Chondrocyte (in vitro differentiated cells): Measurements from ENCODE around the gene USP43. TPM values are rescaled to one million over a fixed set of nuclear protein-coding genes. Genes with fewer than 3 reads are reported as not detected.

Experiments
- DNase-seq: peaks from one replicate; pipeline ENCODE4 v3.0.0; 2021; ENCODE audit warnings: mixed read lengths, low spot score
- H3K27ac Mint-ChIP-seq: one replicate; pipeline ENCODE4 v1.8.0; 2021; ENCODE audit warnings: mild to moderate bottlenecking, moderate library complexity, mixed read lengths; ENCODE audit not compliant: unreplicated experiment
- H3K27me3 Mint-ChIP-seq: 2 replicates; pipeline ENCODE4 v1.8.0; 2021; ENCODE audit warnings: low read depth, mixed read lengths
- H3K36me3 Mint-ChIP-seq: 2 replicates; pipeline ENCODE4 v1.8.0; 2021; ENCODE audit warnings: low read depth, mixed read lengths
- H3K4me1 Mint-ChIP-seq: 2 replicates; pipeline ENCODE4 v1.8.0; 2021; ENCODE audit warnings: low read depth, mild to moderate bottlenecking, mixed read lengths
- H3K4me3 Mint-ChIP-seq: one replicate; pipeline ENCODE4 v1.8.0; 2021; ENCODE audit warnings: mild to moderate bottlenecking, moderate library complexity, mixed read lengths; ENCODE audit not compliant: unreplicated experiment
- H3K9me3 Mint-ChIP-seq: 2 replicates; pipeline ENCODE4 v1.8.0; 2021; ENCODE audit warnings: low read depth, mixed read lengths
- CTCF ChIP-seq: fragments of 200-600 bp; sonication (generic); IDR thresholded peaks from 2 replicates; pipeline ENCODE4 v1.5.0; 2021; ENCODE audit warnings: antibody characterized with exemption, mild to moderate bottlenecking, moderate library complexity
- total RNA-seq: library from RNA; stranded (reverse); gene quantifications from 3 replicates; pipeline ENCODE4 v1.2.1, GENCODE V29; 2021

The USP43 gene
- total RNA-seq, 1 donor from 2014 or later, result 2.7 TPM

DNA sequence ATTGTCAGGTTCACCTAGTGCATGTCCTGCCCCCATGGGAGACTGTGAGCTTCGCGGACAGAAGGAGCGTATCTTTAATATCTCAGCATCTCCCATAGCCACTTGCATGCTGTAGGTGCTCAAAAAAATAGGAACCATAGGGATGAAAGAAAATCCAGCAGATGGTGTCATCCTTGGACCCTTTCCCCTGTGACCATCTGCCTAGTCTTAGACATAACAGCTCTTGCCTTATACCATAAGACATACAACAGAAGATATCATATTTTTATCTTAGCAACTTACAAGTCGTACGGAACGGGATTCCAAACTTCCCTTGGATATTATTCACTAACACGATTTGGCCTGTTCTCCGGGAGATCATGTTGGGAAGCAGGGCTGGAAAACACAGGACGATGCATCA lies 131.6 kb downstream of the USP43 start:
- no peak for DNase-seq
- Mint-ChIP-seq H3K4me1 (no peaks in the 10 kb centered on the region), H3K27me3 (peaks cover 10% of the 10 kb centered on the region), H3K27ac (no peak overlapping the region), H3K36me3 (peaks cover 3% of the 10 kb centered on the region), H3K9me3 (peaks cover 3% of the 10 kb centered on the region), H3K4me3 (no peak overlapping the region)
- no peak for TF ChIP-seq CTCF

Other genes starting within 250 kb of the USP43 start
- 50.6 to 64.4 TPM (median 55.7 TPM) in 3 replicates for gene STX8, start 69.7 kb upstream of the USP43 start, total RNA-seq
- 0.53 TPM in 1 of 3 replicates, not detected in the others for gene CFAP52, start 68.9 kb upstream of the USP43 start, total RNA-seq
- gene DHRS7C, start 146.1 kb downstream of the USP43 start, total RNA-seq, result 0.62 to 1.8 TPM in 2 of 3 replicates, not detected in the other
- not detected in 3 replicates for gene GSG1L2, start 176.6 kb downstream of the USP43 start, total RNA-seq
- 2.2 to 5.4 TPM (median 2.3 TPM) in 3 replicates for gene GLP2R, start 180.4 kb downstream of the USP43 start, total RNA-seq